GM18868 (cell line): Measurements from ENCODE around the gene COL4A3.
"Not testable (repeated sequence)": the region's sequence is repeated elsewhere in the genome, so short reads cannot be mapped to it uniquely, and the experiment has no call there.

Source experiments
- ATAC-seq: cut with Tn5 transposase; IDR thresholded peaks from one replicate; pipeline ENCODE4 v1.9.1; 2021; ENCODE audit warnings: mild to moderate bottlenecking, moderate library complexity; ENCODE audit not compliant: unreplicated experiment

COL4A3 gene

GRCh38 chr2:227154986-227155774 lies 9.2 kb upstream of the COL4A3 start:
- no peak for ATAC-seq

GRCh38 chr2:227160164-227160563 lies 4.3 kb upstream of the COL4A3 start:
- no peak for ATAC-seq

GRCh38 chr2:227161947-227162346 lies 2.5 kb upstream of the COL4A3 start:
- no peak for ATAC-seq

- peak; percentile 43 for ATAC-seq
These were observed 883 bp upstream of the COL4A3 start for GRCh38 chr2:227163485-227163997.

GRCh38 chr2:227164763-227165291 lies 403 bp downstream of the COL4A3 start:
- peak; percentile 84 for ATAC-seq

- ATAC-seq, result not testable (repeated sequence)
These were observed 7.4 kb downstream of the COL4A3 start for GRCh38 chr2:227171779-227172178.

GRCh38 chr2:227177592-227178336 lies 13.3 kb downstream of the COL4A3 start:
- no peak for ATAC-seq

- ATAC-seq, result no peak
These were observed 15.7 kb downstream of the COL4A3 start for GRCh38 chr2:227179988-227180685.

GRCh38 chr2:227180770-227181169 lies 16.3 kb downstream of the COL4A3 start:
- no peak for ATAC-seq

GRCh38 chr2:227182765-227183164 lies 18.3 kb downstream of the COL4A3 start:
- ATAC-seq, result no peak

GRCh38 chr2:227183657-227184367 lies 19.4 kb downstream of the COL4A3 start:
- no peak for ATAC-seq

GRCh38 chr2:227185615-227186232 lies 21.3 kb downstream of the COL4A3 start:
- no peak for ATAC-seq

GRCh38 chr2:227186751-227187150 lies 22.3 kb downstream of the COL4A3 start:
- no peak for ATAC-seq

- peak; percentile 59 for ATAC-seq
These were observed 23.9 kb downstream of the COL4A3 start for GRCh38 chr2:227188292-227188691.

GRCh38 chr2:227191367-227191766 lies 26.9 kb downstream of the COL4A3 start:
- no peak for ATAC-seq

GRCh38 chr2:227192491-227192890 lies 28.1 kb downstream of the COL4A3 start:
- ATAC-seq, result no peak

- ATAC-seq, result no peak
These were observed 29.8 kb downstream of the COL4A3 start for GRCh38 chr2:227194219-227194618.

GRCh38 chr2:227198866-227199265 lies 34.4 kb downstream of the COL4A3 start:
- no peak for ATAC-seq

- no peak for ATAC-seq
These were observed 37.3 kb downstream of the COL4A3 start for GRCh38 chr2:227201771-227202170.

GRCh38 chr2:227204452-227204851 lies 40.0 kb downstream of the COL4A3 start:
- no peak for ATAC-seq
